BE2C (cell line): ENCODE results near the gene LRTM2.

Experiments used
- DNase-seq: peaks from one replicate; pipeline ENCODE4 v3.0.0-alpha.2; 2020
- H3K27me3 ChIP-seq: fragments of 250-450 bp; sonication (Bioruptor Pico); 2 replicates; pipeline ENCODE4 v1.5.1; 2020; ENCODE audit warnings: mild to moderate bottlenecking
- H3K36me3 ChIP-seq: fragments of 250-450 bp; sonication (Bioruptor Pico); 2 replicates; pipeline ENCODE4 v1.5.1; 2020; ENCODE audit warnings: mild to moderate bottlenecking
- H3K4me1 ChIP-seq: fragments of 250-450 bp; sonication (Bioruptor Pico); 2 replicates; pipeline ENCODE4 v1.5.1; 2020
- H3K4me3 ChIP-seq: 2 replicates; pipeline ENCODE4 v1.5.1; 2011; ENCODE audit warnings: low read depth, low read length
- H3K9me3 ChIP-seq: fragments of 250-450 bp; sonication (Bioruptor Pico); 2 replicates; pipeline ENCODE4 v1.5.1; 2020
- CTCF ChIP-seq: IDR thresholded peaks from 2 replicates; pipeline ENCODE4 v1.5.1; 2012; ENCODE audit warnings: mild to moderate bottlenecking, low read depth, low read length

The LRTM2 gene

GRCh38 chr12:1796515-1797010 is 23.8 kb upstream of the LRTM2 start:
- Histone ChIP-seq H3K9me3 (no peaks in the 10 kb centered on the region), H3K4me1 (peaks cover 7% of the 10 kb centered on the region), H3K4me3 (no peak overlapping the region), H3K36me3 (no peaks in the 10 kb centered on the region), H3K27me3 (no peaks in the 10 kb centered on the region)
- no peak for TF ChIP-seq CTCF
- DNase-seq: no peak

- no peaks in the 10 kb centered on the region for H3K36me3 ChIP-seq
- H3K9me3 ChIP-seq: no peaks in the 10 kb centered on the region
- DNase-seq: no peak
- no peak for TF ChIP-seq CTCF
- H3K27me3 ChIP-seq: no peaks in the 10 kb centered on the region
- H3K4me3 ChIP-seq: no peak overlapping the region
- peaks cover 7% of the 10 kb centered on the region for H3K4me1 ChIP-seq
Observed at GRCh38 chr12:1797011-1797901, 23.1 kb upstream of the LRTM2 start.

DNA sequence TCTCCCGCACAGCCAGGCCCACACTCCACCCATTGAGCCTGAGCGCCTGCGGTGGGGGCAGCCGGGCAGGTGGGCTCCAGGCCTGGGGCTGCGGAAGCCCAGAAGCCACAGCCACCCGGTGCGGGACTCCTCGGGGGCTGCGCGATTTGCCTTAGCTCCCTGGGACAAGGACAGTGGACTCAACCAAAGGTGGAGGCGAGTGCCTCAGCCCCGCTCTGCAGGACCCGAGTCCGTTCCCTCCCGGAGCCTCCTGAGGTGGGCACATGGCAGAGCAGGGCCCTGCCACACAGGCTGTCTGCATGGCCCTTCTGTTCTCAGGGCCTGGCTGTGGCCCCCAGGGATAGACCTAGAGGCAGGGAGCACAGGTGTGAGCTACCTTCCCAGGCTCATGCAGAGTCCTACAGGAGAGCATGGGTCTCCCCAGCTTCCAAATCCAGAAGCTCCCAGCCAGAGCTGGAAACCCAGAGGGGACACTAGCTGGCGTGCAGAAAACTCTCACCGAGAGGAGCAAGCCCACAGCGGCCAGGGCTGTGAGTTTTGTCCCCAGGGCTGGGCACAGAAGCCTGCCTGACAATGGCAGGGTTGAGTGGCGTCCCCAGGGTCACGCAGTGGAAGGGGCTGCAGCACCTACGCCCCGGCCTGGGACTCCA is 22.2 kb upstream of the LRTM2 start:
- no peaks in the 10 kb centered on the region for H3K36me3 ChIP-seq
- peaks cover 7% of the 10 kb centered on the region for H3K4me1 ChIP-seq
- no peaks in the 10 kb centered on the region for H3K27me3 ChIP-seq
- no peak for DNase-seq
- no peak for TF ChIP-seq CTCF
- H3K9me3 ChIP-seq: no peaks in the 10 kb centered on the region
- H3K4me3 ChIP-seq: no peak overlapping the region

GRCh38 chr12:1798641-1799020 is 21.7 kb upstream of the LRTM2 start:
- no peak for TF ChIP-seq CTCF
- Histone ChIP-seq H3K4me3 (no peak overlapping the region), H3K27me3 (no peaks in the 10 kb centered on the region), H3K4me1 (peaks cover 7% of the 10 kb centered on the region), H3K36me3 (no peaks in the 10 kb centered on the region), H3K9me3 (no peaks in the 10 kb centered on the region)
- no peak for DNase-seq

DNA sequence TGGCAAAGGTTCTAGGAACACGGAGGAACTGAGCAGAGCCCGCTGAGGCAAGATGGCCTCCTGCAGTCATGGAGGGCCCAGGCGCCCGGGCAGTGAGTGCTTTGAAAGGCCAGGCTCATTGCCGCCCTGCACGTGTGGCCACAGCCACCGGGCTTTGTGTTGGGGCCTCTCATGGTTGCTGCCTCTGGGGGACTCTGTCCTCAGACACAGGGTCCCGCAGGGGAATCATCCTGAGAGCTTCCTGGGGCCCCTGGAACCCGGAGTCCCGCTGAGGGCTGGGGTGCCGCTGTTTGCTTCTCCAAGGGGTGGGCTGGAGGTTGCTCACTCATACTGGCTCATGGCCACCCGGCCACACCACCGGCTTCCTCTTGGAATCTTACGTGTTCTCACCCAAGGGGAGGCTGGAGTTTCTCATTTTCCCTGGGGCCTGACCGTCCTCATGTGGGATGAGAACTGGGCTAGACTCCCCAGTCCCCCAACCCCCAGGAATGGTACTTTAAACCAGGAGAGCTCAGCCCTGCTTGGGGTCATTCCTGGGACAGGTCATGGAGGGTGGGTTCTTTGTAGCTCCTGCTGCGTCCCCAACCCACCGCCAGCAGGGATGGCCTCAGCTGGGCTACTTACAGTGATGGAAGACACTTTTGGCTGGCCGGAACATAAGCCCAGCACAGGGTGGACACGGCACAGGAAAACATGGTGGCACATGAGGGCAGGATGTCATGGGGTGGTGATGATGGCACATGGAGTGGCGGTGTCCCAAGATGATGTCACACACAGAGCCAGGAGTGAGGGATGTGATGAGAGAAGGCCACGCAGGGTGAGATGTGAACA is 21.1 kb upstream of the LRTM2 start:
- Histone ChIP-seq H3K27me3 (no peaks in the 10 kb centered on the region), H3K36me3 (no peaks in the 10 kb centered on the region), H3K4me3 (no peak overlapping the region), H3K4me1 (peaks cover 7% of the 10 kb centered on the region), H3K9me3 (no peaks in the 10 kb centered on the region)
- DNase-seq: no peak
- TF ChIP-seq CTCF: no peak
